ENCODE measurements around the gene ACACB.

The ACACB gene

DNA sequence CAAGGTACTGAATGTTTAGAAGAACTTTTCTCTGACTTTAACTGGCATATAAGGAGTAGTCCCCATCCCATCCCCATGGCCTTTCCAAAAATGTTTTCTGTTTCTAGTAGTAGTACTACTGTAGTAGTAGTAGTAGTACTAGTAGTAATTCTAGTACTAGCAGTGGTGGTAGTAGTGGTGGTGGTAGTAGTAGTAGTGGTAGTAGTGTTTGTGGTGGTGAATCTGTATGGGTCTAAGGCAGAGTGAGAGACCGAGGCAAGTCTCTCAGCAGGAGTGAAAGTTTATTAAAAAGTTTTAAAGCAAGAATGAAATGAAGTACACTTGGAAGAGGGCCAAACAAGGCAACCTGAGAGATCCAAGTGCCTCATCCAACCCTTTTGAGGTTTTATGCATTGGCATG is 134.1 kb downstream of the ACACB start:
- no peak for DNase-seq (ENCODE audit: low read depth in 2 of 3, low spot score in 1 of 3)

DNA sequence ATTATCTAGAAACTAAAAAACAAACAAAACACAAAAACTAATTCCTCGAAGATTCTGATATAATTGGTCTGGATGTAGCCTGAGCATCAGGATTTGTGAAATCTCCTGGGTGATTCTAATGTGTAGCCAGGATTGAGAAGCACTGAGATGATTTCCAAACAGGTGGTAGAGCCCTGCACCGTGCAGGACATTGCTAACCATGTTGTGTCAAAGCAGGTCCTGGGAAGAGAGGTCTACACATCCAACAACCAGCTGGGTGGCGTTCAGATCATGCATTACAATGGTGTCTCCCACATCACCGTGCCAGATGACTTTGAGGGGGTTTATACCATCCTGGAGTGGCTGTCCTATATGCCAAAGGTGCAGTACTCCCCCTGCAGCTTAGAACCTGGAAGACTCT is 136.4 kb downstream of the ACACB start:
- DNase-seq (ENCODE audit: low read depth in 2 of 3, low spot score in 1 of 3) = no peak

DNA sequence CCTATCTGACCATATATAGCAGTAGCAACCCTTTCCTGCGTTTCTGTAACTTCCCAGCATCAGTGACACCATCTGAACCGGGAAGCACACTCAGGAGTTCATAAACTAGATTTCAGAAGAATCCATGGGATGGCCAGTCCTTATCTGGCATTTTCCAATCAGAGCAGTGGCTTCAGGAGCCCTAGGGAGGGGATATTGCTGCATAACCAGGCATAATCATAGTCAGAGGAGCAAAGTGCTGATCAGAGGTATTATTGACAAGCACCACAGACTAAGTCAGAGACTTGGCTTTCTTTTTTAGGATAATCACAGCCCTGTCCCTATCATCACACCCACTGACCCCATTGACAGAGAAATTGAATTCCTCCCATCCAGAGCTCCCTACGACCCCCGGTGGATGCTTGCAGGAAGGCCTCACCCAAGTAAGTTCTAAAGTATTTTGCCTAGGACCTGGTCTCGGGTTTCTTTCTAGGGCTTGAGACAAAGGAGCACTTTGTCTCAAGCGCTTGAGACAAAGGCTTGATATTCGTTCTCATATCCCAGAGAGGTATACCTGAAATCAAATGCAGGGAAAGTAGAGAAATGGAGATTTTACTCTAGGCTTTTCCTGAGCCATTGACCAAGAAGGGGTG is 137.6 kb downstream of the ACACB start:
- DNase-seq (ENCODE audit: low read depth in 2 of 3, low spot score in 1 of 3) = no peak

DNA sequence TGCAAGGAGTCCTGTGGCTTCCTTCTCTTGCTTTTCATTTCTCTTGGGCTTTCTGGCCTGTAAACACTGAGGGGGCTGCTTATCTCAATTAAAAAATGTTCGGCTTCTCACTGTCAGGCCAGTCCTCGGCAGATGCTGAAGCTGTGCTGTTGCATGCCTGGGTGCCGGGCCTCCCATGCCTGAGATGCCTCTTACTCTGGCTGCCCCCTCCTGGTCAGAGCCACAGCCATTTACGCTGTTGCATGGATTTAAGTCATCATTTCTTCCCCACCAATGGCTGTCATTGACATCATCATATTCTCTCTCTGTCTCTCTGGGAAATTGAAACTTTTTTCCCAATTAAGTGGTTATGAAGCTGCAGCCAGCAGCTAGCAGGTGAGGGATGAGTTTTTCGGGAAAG is 139.0 kb downstream of the ACACB start:
- no peak for DNase-seq (ENCODE audit: low read depth in 2 of 3, low spot score in 1 of 3)

DNA sequence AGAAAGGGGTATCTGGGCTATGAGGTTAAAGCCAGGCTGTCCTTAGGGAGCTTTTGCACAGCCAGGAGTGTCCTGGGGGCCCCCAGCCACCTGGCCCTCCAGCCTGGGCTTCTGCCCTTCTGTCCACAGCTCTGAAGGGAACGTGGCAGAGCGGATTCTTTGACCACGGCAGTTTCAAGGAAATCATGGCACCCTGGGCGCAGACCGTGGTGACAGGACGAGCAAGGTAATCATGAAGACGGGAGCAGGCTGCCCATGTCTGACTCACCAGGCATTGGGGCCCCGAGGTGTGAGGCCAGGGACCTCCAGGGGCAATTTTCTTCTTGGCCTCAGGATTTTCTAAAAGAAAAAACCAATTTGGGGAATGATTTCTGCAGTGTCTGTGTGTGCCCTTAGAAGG is 139.6 kb downstream of the ACACB start:
- DNase-seq (ENCODE audit: low read depth in 2 of 3, low spot score in 1 of 3) = no peak

DNA sequence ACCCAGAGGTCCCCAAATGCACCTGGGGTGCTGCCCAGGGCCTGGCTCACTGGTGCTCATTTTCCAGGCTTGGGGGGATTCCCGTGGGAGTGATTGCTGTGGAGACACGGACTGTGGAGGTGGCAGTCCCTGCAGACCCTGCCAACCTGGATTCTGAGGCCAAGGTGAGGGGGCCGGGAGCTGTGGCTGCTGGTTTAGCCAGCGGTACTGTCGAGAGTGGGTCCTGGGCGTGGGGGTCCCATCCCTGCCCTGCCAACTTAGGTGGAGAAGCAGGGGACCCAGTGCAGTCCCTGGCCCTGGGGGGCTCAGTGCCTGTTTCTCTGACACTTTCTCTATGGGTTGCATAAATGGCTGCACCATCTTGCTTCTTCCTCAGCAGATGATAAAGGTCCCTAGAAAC is 141.8 kb downstream of the ACACB start:
- DNase-seq (ENCODE audit: low read depth in 2 of 3, low spot score in 1 of 3) = no peak

DNA sequence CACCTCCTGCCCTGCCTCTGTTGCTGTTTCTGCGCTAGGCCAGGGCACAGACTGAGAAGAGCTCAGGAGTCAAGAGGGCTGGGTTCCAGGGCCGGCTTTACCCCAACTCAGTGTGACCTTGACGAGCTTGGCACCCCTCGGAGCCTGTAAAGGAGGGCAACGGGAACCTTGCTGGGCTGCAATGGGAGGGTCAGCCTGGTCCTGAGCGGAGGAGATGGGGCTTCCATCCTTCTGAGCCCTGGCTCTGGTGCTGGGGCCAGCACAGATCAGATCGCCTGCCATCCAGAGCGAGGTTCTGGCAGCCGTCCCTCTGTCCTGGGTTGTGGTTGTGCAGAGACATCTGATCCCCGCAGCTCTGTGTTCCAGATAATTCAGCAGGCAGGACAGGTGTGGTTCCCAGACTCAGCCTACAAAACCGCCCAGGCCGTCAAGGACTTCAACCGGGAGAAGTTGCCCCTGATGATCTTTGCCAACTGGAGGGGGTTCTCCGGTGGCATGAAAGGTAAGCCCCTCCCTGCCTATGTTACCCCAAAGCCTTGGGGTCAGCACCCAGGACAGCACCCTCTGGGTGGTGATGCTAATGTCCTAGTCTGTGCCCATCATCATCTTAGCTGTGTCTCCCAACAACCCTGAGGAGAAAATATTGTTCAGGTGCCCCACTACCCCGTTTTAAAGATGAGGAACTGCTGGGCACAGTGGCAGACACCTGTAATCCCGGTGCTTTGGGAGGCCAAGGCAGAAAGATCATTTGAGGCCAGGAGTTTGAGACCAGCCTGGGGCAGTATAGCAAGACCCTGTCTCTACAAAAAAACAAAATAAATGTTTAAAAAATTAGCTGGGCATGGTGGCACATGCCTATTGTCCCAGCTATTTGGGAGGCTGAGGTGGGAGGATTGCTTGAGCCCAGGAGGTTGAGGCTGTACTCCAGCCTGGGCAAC is 142.5 kb downstream of the ACACB start:
- no peak for DNase-seq (ENCODE audit: low read depth in 2 of 3, low spot score in 1 of 3)

DNA sequence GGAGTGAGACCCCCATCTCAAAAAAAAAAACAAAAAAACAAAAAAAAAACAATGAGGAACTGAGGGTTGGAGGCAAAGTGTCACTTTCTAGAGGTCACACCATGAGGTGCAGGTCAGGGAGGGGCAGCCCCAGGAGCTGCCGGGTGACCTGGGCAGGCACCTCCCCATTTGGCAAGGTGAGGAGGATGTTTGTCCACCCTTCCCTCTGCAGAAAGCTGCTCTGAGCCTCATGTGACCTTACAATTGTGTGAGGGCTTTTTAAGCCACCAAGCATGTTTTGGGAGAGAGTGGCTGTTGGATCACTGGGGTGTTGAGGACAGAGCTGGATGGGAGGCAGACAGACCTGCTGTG is 143.1 kb downstream of the ACACB start:
- DNase-seq (ENCODE audit: low read depth in 2 of 3, low spot score in 1 of 3) = no peak

DNA sequence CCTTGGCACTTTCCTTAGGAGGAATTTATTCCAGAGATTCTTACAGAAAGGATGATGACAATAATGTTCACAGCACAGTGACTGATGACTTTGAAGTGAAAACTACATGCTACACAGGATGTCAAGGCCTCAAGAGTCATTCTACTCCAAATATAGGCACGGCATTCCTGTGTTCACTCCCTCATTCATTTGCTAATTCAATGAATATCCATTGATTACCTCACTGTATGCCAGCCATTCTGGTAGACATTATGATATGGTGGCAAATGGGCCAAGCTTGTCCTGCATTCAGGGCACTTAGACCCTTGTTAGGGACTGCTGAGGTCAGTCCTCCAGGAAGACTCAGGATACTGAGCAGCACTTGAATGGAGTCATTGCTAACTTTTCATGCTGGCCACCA is 144.7 kb downstream of the ACACB start:
- DNase-seq (ENCODE audit: low read depth in 2 of 3, low spot score in 1 of 3) = no peak

DNA sequence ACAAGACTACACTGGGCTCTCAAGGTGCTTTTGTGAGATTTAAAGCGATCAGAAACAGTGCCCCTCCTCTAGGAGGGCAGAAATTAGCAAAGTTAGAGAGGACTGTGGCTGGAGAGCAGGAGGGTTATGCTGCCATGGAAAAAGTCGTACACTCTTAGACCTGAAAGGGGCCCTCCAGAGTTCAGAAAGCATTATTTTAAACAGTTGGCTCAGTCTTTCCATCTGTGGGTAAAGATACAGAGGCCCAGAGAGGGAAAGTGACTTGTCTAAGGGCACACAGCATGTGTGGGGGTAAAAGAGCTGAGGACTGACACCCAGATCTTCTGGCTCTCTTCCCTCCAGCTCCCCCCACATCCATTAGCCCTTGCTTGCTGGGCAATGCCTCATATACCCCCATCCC is 145.6 kb downstream of the ACACB start:
- DNase-seq (ENCODE audit: low read depth in 2 of 3, low spot score in 1 of 3) = no peak

DNA sequence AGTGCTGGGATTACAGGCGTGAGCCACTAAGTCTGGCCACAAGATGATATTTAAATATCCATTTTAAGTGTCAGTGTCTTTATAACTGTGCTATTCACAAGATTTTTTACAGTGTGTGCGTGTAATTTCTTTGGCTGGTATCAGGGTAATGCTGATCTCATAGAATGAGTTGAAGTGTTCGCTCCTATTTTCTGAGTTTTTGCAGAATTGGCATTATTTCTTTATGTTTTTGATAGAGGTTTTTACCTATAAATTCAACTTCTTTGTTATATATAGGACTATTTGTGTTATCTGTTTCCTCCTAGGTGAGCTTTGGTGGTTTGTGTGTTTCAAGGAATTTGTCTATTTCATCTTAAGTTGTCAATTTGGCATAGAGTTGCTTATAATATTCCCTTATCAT is 147.1 kb downstream of the ACACB start:
- DNase-seq (ENCODE audit: low read depth in 2 of 3, low spot score in 1 of 3) = no peak

DNA sequence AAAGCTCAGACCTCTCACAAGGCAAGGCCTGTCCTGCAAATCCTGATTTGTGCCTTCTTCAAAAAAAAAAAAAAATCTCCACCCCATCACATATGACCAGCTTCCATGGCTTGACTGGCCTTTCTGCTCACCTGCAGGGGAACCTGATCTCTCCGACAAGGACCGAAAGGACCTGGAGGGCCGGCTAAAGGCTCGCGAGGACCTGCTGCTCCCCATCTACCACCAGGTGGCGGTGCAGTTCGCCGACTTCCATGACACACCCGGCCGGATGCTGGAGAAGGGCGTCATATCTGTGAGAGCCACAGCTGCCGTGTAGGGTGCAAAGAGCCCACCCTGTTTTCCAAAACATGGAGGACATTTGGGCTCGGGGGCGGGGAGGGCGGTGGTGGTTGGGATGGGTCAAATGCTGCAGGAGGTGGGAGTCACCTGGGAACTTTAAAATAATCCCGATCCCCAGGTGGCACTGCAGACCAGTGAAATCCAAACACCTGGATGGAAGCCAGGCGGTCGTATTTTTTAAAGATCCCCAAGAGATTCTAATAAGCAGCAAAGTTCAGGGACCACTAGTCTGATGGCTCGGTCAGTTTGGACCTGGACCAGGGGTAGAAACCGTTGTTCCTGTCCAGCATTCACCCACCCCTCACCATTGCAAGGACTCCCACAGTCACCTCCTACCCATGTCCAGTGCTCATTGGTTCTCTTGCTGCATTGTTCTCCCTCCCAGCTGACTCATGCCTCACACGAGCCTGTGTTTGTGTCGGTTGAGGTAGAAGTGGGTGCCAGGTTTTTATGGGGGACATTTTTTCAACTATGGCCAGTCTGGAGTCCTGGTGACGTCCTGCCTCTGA is 147.9 kb downstream of the ACACB start:
- DNase-seq (ENCODE audit: low read depth in 2 of 3, low spot score in 1 of 3) = peak; percentile 31 to 47 (median 40)

DNA sequence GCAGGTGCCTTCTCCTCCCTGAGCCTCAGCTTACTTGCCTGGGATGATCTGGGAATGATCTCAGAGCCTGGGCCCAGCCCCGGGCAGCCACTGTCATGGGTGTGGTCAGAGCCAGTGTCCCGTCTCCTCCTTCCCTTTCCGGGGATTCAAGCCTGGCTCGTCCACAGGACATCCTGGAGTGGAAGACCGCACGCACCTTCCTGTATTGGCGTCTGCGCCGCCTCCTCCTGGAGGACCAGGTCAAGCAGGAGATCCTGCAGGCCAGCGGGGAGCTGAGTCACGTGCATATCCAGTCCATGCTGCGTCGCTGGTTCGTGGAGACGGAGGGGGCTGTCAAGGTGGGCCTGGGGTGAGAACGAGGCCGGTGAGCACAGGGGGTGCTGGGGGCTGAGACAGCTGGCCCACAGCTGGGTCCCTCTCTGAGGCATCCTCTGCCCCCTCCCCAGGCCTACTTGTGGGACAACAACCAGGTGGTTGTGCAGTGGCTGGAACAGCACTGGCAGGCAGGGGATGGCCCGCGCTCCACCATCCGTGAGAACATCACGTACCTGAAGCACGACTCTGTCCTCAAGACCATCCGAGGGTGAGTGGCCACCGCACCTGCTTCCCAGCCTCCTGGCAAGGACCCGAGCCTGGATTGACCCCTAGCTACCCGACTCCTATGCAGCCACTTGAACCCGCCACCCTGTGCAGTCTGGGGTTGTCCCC is 148.7 kb downstream of the ACACB start:
- DNase-seq (ENCODE audit: low read depth in 2 of 3, low spot score in 1 of 3) = no peak

DNA sequence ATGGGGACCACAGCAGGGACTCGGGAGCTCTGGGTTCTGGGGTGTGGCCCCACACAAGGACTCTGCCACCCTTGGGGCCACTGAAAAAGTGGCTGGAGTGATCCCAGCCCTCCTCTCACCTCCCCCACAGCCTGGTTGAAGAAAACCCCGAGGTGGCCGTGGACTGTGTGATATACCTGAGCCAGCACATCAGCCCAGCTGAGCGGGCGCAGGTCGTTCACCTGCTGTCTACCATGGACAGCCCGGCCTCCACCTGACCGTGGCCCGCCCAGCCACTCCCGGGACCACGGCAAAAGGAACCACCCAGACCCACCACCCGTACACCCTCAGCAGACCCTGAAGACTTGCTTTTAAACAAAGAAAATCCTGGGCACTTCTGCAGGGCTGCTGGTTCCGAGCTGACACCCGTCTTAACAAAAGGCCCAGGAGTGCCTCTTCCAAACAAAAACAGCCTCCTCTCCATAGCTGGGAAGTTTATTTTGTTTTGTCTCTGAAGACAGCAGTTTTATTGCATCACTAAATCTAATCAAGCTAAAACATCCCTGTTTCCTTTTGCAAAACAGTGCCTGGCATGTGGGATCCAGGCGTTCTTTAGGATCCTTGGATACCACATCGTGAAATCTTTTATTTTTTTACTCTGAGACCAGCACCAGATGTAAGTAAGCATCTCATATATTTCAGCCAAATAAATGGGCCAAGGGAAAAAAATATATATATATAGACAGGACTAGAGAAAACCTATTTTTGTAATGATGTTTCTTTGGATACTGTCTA is 149.9 kb downstream of the ACACB start:
- DNase-seq (ENCODE audit: low read depth in 2 of 3, low spot score in 1 of 3) = no peak

DNA sequence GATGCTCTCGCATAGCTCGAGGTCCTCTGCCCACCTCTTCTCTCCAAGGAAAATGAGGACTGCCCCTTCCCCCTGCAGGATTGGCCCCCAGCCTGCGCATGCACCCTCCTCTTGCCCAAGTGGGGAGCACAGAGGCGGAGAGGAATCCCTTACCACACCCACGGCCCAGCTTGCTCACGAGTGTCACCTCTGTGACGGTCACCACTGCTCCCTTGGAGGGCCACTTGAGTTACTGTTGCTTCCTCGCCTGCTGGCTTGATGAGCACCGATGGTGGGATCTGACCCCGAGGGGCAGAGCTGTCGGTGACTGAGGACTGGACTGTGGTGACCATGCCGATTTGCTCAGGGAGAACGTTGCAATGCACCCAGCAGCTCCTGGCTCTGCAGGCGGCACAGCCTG is 151.0 kb downstream of the ACACB start:
- DNase-seq (ENCODE audit: low read depth in 2 of 3, low spot score in 1 of 3) = no peak

DNA sequence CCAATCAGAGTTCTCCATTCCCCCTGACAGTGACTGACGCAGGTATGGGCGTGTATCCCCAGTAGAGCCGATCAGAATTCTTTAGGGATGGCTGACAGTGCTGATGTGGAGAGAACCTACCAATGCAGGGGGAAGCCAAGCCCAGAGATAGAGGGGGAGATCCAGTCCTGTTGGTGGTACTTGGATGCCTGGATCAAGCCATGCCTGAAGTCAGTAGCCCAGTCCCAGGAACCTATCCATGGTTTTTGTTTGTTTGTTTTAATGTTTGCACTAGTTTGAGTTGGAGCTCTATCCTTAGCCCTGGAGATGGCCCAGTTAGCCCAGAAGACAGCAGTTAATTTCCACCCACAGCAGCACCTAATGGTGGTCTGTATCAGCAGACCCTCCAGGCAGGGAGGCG is 152.5 kb downstream of the ACACB start:
- no peak for DNase-seq (ENCODE audit: low read depth in 2 of 3, low spot score in 1 of 3)

DNA sequence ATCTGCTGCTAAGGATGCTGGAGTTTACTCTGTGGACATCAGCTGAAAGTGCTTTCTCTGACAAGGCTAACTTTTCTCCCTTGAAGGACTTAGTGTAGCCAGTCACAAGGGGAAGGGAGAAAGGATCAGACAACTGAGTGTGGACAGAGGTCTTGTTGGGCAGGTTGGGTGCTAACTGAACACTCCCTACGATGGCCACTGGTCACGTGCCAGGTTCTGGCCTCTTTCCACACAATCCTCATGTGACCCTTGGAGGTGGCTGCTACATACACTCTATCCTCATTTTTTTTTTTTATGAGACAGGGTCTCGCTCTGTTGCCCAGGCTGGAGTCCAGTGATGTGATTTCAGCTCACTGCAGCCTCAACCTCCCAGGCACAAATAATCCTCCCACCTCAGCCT is 153.0 kb downstream of the ACACB start:
- DNase-seq (ENCODE audit: low read depth in 2 of 3, low spot score in 1 of 3) = no peak

DNA sequence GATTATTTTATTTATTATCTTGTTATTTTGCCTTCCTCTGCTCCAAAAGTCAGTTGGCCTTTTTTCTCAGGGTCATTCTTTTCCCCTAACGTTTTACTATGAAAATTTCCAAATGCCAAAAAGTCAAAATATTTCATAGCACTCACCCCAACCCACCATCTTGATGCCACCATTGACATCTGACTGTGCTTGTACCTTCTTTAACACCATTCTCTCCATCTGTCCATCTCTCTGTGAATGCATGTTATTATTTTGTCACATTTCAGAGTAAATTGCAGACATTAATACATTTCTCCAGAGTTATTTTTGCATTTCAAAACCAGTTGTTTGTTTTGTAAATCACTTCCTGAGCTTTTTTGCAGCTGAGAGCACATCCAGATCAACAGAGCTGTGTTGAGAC is 154.1 kb downstream of the ACACB start:
- DNase-seq (ENCODE audit: low read depth in 2 of 3, low spot score in 1 of 3) = no peak

DNA sequence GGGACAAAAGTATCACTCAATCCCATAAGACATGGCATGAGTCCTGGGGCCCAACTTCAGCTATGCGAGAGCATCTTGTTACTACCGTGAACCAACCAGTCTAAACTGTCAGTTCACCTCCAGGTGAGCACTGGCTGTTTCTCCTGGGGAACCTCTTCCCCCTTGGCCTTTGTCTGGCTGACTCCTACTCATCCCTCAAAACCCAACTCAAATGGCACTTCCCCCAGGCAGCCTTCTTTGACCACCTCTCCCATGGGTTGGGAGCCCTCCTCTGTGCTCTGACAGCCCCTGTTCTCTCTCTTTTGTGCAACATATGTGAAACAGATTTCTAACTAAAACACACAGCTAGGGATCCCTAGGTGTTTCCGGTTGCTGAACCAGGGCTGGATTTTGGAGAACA is 155.0 kb downstream of the ACACB start:
- DNase-seq (ENCODE audit: low read depth in 2 of 3, low spot score in 1 of 3) = no peak

DNA sequence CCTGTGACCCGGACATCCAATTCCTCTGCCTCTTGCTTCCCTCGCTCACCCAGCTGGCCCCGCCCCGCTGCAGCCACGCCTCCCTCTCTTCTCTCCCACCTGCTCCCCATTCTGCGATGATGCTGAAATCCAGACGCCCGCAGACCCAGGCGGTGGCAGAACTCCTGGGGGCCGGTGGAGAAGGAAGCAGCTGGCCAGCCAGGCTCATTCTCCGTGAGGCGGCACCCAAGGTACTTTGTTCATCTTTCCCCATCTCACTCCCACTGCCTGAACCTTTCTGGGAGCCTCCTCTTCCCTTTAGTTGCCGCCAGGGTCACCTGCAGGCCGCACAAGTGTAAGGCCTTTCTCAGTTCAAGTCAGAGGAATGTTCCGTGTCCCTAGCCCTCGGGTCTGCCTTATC is 157.0 kb downstream of the ACACB start:
- no peak for DNase-seq (ENCODE audit: low read depth in 2 of 3, low spot score in 1 of 3)

DNA sequence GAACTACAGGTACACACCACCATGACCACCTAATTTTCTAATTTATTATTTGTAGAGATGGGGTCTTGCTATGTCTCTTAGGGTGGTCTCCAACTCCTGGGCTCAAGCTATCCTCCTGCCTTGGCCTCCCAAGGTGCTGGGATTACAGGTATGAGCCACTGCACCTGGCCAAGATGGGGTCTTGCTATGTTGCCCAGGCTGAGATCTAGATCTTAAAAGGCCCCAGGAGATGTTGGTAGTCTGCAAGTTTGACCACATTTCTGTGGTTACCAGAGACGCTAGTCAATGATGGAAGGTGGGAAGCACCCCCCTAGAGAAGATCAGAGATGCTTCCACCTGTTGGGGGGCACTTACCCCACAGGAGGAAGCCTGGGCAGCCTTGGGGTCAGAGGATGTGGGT is 158.0 kb downstream of the ACACB start:
- no peak for DNase-seq (ENCODE audit: low read depth in 2 of 3, low spot score in 1 of 3)

Data from stimulated activated CD4-positive, alpha-beta T cell treated with anti-CD3 and anti-CD28 coated beads, Interleukin-12 subunit alpha, Interleukin-12 subunit beta, amount 100 ng/mL, for 48 hours (primary cell).